Gastroesophageal sphincter (tissue), 4 donors: ENCODE results near the gene CLEC4G. TPM values are rescaled to one million over a fixed set of nuclear protein-coding genes. Genes with fewer than 3 reads are reported as not detected.

Experiments
- ATAC-seq: fragments of 150-250 bp; one replicate; pipeline ENCODE4 v1.9.1; 2016; ENCODE audit warnings: mild to moderate bottlenecking, moderate library complexity
- H3K27ac ChIP-seq, 4 donors: fragments of 200-600 bp; sonication (generic) in 3 of 4; 1 replicate in 3 of 4; 2 replicates in 1 of 4; pipeline ENCODE4 v1.5.1; 2016 to 2019
- H3K27me3 ChIP-seq: fragments of 200-600 bp; sonication (generic); one replicate; pipeline ENCODE4 v1.5.1; 2019
- H3K36me3 ChIP-seq, 2 donors: fragments of 200-600 bp; sonication (generic); one replicate each; pipeline ENCODE4 v1.5.1; 2019; ENCODE audit warnings: control low read depth in 1 of 2
- H3K4me1 ChIP-seq, 3 donors: fragments of 200-600 bp; sonication (generic); 1 replicate in 2 of 3; 2 replicates in 1 of 3; pipeline ENCODE4 v1.5.1; 2016 to 2019; ENCODE audit warnings: control low read depth in 2 of 3
- H3K4me3 ChIP-seq, 2 donors: fragments of 200-600 bp; sonication (generic); one replicate each; pipeline ENCODE4 v1.5.1; 2019; ENCODE audit warnings: mild to moderate bottlenecking in 1 of 2, moderate library complexity in 1 of 2
- H3K9me3 ChIP-seq, 3 donors: fragments of 200-600 bp; sonication (generic); one replicate each; pipeline ENCODE4 v1.5.1; 2017 to 2019; ENCODE audit warnings: control low read depth in 2 of 3
- CTCF ChIP-seq, 4 experiments: fragments of 200-600 bp in 2 of 4; fragments of 450-650 bp in 2 of 4; sonication (generic) in 1 of 4; IDR thresholded peaks; one replicate each; pipeline ENCODE4 v1.5.1; 2017 to 2019; ENCODE audit warnings: antibody characterized with exemption in 4 of 4, mild to moderate bottlenecking in 2 of 4, moderate library complexity in 2 of 4
- EP300 ChIP-seq: sonication (generic); formaldehyde crosslinking; IDR thresholded peaks from one replicate; pipeline ENCODE4 v1.6.1; 2017; ENCODE audit warnings: antibody characterized with exemption, mild to moderate bottlenecking
- POLR2A ChIP-seq, 2 donors: fragments of 450-650 bp; IDR thresholded peaks; one replicate each; pipeline ENCODE4 v1.6.1; 2017; ENCODE audit warnings: antibody characterized with exemption in 2 of 2, mild to moderate bottlenecking in 2 of 2, moderate library complexity in 1 of 2
- POLR2AphosphoS5 ChIP-seq: sonication (generic); formaldehyde crosslinking; IDR thresholded peaks from one replicate; pipeline ENCODE4 v1.6.1; 2017; ENCODE audit warnings: antibody characterized with exemption
- WGBS, 2 donors: methylation state at CpG; one replicate each; pipeline ENCODE4 v1.1.5; 2018; ENCODE audit warnings: low coverage in 1 of 2; 5-methylcytosine and 5-hydroxymethylcytosine counted together
- total RNA-seq, 4 donors: library from RNA; depleted of rRNA; stranded (reverse); fragments of >200 nt; gene quantifications; one replicate each; pipeline ENCODE4 v1.1.0, GENCODE V29; 2016

Gene CLEC4G
- total RNA-seq, 4 donors from 2014 or later = 1.1 to 6.8 (median 5.5) TPM; not detected in 1

DNA sequence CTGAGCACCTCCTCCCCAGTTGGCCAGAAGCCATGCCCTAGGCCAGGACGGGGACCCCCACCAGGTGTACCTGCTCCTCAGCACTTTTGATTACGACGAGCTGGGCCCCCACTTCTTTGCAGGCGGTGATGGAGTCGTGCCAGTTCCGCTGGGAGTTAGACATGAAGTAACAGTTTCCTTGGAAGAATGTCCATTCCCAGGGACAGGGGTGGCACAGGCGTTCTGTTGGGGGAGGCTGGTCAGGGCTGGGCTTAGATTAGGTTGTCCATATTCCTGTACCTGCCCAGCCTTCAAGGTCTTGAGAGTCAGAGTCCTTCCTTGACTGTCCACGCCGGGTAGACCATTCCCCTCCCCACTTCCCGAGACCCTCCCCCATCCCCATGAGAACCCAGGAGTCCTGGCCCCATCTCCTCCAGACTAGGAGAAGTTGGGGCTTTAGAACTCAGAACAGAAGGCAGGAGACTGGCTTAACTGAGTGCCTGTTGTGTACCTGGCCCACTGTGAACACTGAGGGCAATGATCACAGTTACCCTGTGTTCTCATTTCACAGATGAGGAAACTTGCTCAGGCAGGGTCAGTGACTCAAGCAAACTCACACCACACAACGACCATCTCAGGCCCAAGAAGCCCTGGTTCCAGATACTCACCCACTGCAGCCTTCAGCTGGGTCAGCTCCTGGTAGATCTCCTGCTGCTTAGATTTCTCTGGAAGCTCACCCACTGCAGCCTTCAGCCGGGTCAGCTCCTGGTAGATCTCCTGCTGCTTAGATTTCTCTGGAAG, 13.2 kb upstream of the CLEC4G start:
- Histone ChIP-seq H3K9me3 (no peaks in the 10 kb centered on the region), H3K4me3 (no peak overlapping the region), H3K36me3 (no peaks in the 10 kb centered on the region), H3K27ac (no peak overlapping the region), H3K27me3 (peaks cover 51% of the 10 kb centered on the region), H3K4me1 (no peaks in the 10 kb centered on the region)
- ATAC-seq = no peak
- 33 to 60% methylated on average over 1 to 2 of the region's 12 CpGs for WGBS, 2 donors
- TF ChIP-seq POLR2AphosphoS5 (no peak), POLR2A (IDR thresholded peaks at IDR 0.05) (no peak), CTCF (IDR thresholded peaks at IDR 0.05) (no peak), EP300 (no peak)

GRCh38 chr19:7744199-7744786, 12.4 kb upstream of the CLEC4G start:
- H3K4me3 ChIP-seq = no peak overlapping the region
- WGBS, 2 donors = 50 to 67% methylated on average over 4 to 5 of the region's 5 CpGs
- H3K4me1 ChIP-seq = no peaks in the 10 kb centered on the region
- peaks cover 51% of the 10 kb centered on the region for H3K27me3 ChIP-seq
- H3K36me3 ChIP-seq = no peaks in the 10 kb centered on the region
- ATAC-seq = no peak
- no peak overlapping the region for H3K27ac ChIP-seq
- no peaks in the 10 kb centered on the region for H3K9me3 ChIP-seq
- TF ChIP-seq POLR2A (IDR thresholded peaks at IDR 0.05) = no peak
- no peak for TF ChIP-seq CTCF (IDR thresholded peaks at IDR 0.05)
- TF ChIP-seq EP300 = no peak
- TF ChIP-seq POLR2AphosphoS5 = no peak

- no peaks in the 10 kb centered on the region for H3K36me3 ChIP-seq
- no peak for ATAC-seq
- TF ChIP-seq CTCF (IDR thresholded peaks at IDR 0.05) (no peak), POLR2AphosphoS5 (no peak), EP300 (no peak), POLR2A (IDR thresholded peaks at IDR 0.05) (no peak)
- WGBS, 2 donors = 38 to 40% methylated on average over 1 to 2 of the region's 2 CpGs
- H3K27me3 ChIP-seq = peaks cover 52% of the 10 kb centered on the region
- no peaks in the 10 kb centered on the region for H3K9me3 ChIP-seq
- no peak overlapping the region for H3K27ac ChIP-seq
- H3K4me1 ChIP-seq = no peaks in the 10 kb centered on the region
- no peak overlapping the region for H3K4me3 ChIP-seq
These were observed 11.5 kb upstream of the CLEC4G start for GRCh38 chr19:7743425-7743841.

GRCh38 chr19:7742991-7743390, 11.1 kb upstream of the CLEC4G start:
- WGBS, 2 donors = 50 to 74% methylated on average over 8 to 10 of the region's 11 CpGs
- no peak overlapping the region for H3K27ac ChIP-seq
- TF ChIP-seq CTCF (IDR thresholded peaks at IDR 0.05) (no peak), EP300 (no peak), POLR2AphosphoS5 (no peak), POLR2A (IDR thresholded peaks at IDR 0.05) (no peak)
- peaks cover 52% of the 10 kb centered on the region for H3K27me3 ChIP-seq
- H3K4me3 ChIP-seq = no peak overlapping the region
- no peaks in the 10 kb centered on the region for H3K36me3 ChIP-seq
- H3K9me3 ChIP-seq = no peaks in the 10 kb centered on the region
- ATAC-seq = no peak
- no peaks in the 10 kb centered on the region for H3K4me1 ChIP-seq

GRCh38 chr19:7742575-7742974, 10.7 kb upstream of the CLEC4G start:
- no peak overlapping the region for H3K27ac ChIP-seq
- peaks cover 50% of the 10 kb centered on the region for H3K27me3 ChIP-seq
- no peak for ATAC-seq
- H3K36me3 ChIP-seq = no peaks in the 10 kb centered on the region
- H3K4me3 ChIP-seq = no peak overlapping the region
- TF ChIP-seq POLR2AphosphoS5 = no peak
- no peaks in the 10 kb centered on the region for H3K9me3 ChIP-seq
- WGBS, 2 donors = 81% methylated on average over 2 of the region's 2 CpGs; no CpG with 5 or more reads in 1 of the 2 donors
- no peaks in the 10 kb centered on the region for H3K4me1 ChIP-seq
